Measurements from ENCODE around the gene CTU2.

DNA sequence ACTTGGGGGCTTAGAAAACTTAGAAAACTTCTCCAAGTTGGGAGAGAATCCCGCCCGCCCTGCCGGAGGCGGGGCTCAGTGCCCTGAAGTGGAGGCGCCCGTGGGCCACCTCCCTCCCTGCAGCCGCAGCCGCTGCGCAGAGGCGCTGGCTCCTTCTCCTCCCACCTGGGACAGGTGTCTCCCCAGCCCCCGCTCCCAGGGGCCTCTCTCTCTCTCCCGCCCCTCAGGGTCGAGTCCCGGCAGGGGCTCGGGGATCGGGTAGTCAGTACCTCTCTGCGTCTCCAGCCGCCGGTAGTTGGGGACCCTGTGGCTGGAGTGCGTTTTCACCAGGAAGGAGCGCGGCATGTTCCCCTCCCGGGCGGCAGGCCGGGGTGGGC is 20.3 kb upstream of the CTU2 start:
- TF ChIP-seq SIN3A (IDR thresholded peaks at IDR 0.05; ENCODE audit: borderline replicate concordance, low read depth, low read length): no peak
- TF ChIP-seq, protein P1, sequence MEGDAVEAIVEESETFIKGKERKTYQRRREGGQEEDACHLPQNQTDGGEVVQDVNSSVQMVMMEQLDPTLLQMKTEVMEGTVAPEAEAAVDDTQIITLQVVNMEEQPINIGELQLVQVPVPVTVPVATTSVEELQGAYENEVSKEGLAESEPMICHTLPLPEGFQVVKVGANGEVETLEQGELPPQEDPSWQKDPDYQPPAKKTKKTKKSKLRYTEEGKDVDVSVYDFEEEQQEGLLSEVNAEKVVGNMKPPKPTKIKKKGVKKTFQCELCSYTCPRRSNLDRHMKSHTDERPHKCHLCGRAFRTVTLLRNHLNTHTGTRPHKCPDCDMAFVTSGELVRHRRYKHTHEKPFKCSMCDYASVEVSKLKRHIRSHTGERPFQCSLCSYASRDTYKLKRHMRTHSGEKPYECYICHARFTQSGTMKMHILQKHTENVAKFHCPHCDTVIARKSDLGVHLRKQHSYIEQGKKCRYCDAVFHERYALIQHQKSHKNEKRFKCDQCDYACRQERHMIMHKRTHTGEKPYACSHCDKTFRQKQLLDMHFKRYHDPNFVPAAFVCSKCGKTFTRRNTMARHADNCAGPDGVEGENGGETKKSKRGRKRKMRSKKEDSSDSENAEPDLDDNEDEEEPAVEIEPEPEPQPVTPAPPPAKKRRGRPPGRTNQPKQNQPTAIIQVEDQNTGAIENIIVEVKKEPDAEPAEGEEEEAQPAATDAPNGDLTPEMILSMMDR (IDR thresholded peaks at IDR 0.05): no peak
- TF ChIP-seq POLR2AphosphoS5 (IDR thresholded peaks at IDR 0.05; ENCODE audit: low read depth, low read length): no peak
- no peak for TF ChIP-seq TAF1 (IDR thresholded peaks at IDR 0.05; ENCODE audit: borderline replicate concordance, low read depth, low read length)
- no peak for TF ChIP-seq GABPA (IDR thresholded peaks at IDR 0.05; ENCODE audit: low read depth)
- no peak for TF ChIP-seq CHD2 (IDR thresholded peaks at IDR 0.05; ENCODE audit: low read length, partially characterized antibody)
- TF ChIP-seq, protein P2, sequence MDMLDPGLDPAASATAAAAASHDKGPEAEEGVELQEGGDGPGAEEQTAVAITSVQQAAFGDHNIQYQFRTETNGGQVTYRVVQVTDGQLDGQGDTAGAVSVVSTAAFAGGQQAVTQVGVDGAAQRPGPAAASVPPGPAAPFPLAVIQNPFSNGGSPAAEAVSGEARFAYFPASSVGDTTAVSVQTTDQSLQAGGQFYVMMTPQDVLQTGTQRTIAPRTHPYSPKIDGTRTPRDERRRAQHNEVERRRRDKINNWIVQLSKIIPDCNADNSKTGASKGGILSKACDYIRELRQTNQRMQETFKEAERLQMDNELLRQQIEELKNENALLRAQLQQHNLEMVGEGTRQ (IDR thresholded peaks at IDR 0.05; ENCODE audit: borderline replicate concordance, low read depth, low read length): no peak
- TF ChIP-seq FOXJ3 (CRISPR knock-in tag; IDR thresholded peaks at IDR 0.05): no peak
- no peak for TF ChIP-seq YY1 (IDR thresholded peaks at IDR 0.05; ENCODE audit: low read depth)
- TF ChIP-seq, protein P3, sequence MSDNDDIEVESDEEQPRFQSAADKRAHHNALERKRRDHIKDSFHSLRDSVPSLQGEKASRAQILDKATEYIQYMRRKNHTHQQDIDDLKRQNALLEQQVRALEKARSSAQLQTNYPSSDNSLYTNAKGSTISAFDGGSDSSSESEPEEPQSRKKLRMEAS (IDR thresholded peaks at IDR 0.05; ENCODE audit: low read depth): no peak
- no peak for TF ChIP-seq NFIC (IDR thresholded peaks at IDR 0.05; ENCODE audit: borderline replicate concordance)
